Caco-2 (cell line): Measurements from ENCODE around the gene CRB2. TPM values are rescaled to one million over a fixed set of nuclear protein-coding genes. Genes with fewer than 3 reads are reported as not detected.

Experiments
- BruUV-seq: library from RNA; stranded (reverse); fragments of 400-500 nt; replicated peaks from 2 replicates; lab custom pipeline; 2021; lab: Mats Ljungman, UMichigan
- CTCF ChIA-PET: fragments of 300-600 bp; sonication (Branson Sonifier 250); formaldehyde crosslinking; loops from one replicate; lab custom pipeline; 2022; ENCODE audit warnings: antibody characterized with exemption; lab: Charles Lee
- POLR2A ChIA-PET: fragments of 300-600 bp; sonication (Branson Sonifier 250); formaldehyde crosslinking; loops from one replicate; lab custom pipeline; 2022; ENCODE audit warnings: antibody characterized with exemption; lab: Charles Lee
- DNase-seq, 2 experiments: peaks; one replicate each; pipeline versions ENCODE4 v3.0.0 to v3.0.0-alpha.2; 2020 to 2022
- H3K27me3 ChIP-seq: replicated peaks from 2 replicates; pipeline ENCODE4 v1.6.0; 2011; ENCODE audit warnings: low read length; ENCODE audit not compliant: control insufficient read depth, insufficient read depth
- H3K36me3 ChIP-seq: 2 replicates; pipeline ENCODE4 v1.5.1; 2011; ENCODE audit warnings: low read length; ENCODE audit not compliant: control insufficient read depth, insufficient read depth
- H3K4me1 ChIP-seq: fragments of 250-450 bp; sonication (Bioruptor Pico); 2 replicates; pipeline ENCODE4 v1.5.1; 2020; ENCODE audit warnings: mild to moderate bottlenecking
- H3K4me3 ChIP-seq: 2 replicates; pipeline ENCODE4 v1.5.1; 2011; ENCODE audit warnings: low read depth, mild to moderate bottlenecking, control low read depth, low read length
- H3K9me3 ChIP-seq: fragments of 250-450 bp; sonication (Bioruptor Pico); 2 replicates; pipeline ENCODE4 v1.5.1; 2020; ENCODE audit warnings: mild to moderate bottlenecking, moderate library complexity
- H3K27ac Mint-ChIP-seq: one replicate; pipeline ENCODE4 v1.8.0; 2022; ENCODE audit warnings: mixed read lengths; ENCODE audit not compliant: unreplicated experiment
- H3K27me3 Mint-ChIP-seq: one replicate; pipeline ENCODE4 v1.8.0; 2022; ENCODE audit warnings: mixed read lengths; ENCODE audit not compliant: insufficient read depth, unreplicated experiment
- H3K36me3 Mint-ChIP-seq: one replicate; pipeline ENCODE4 v1.8.0; 2022; ENCODE audit warnings: mild to moderate bottlenecking, mixed read lengths; ENCODE audit not compliant: insufficient read depth, unreplicated experiment
- H3K4me1 Mint-ChIP-seq: one replicate; pipeline ENCODE4 v1.8.0; 2022; ENCODE audit warnings: low read depth, mixed read lengths; ENCODE audit not compliant: unreplicated experiment
- H3K4me3 Mint-ChIP-seq: one replicate; pipeline ENCODE4 v1.8.0; 2022; ENCODE audit warnings: mild to moderate bottlenecking, moderate library complexity, mixed read lengths; ENCODE audit not compliant: unreplicated experiment
- H3K9me3 Mint-ChIP-seq: one replicate; pipeline ENCODE4 v1.8.0; 2022; ENCODE audit warnings: mixed read lengths; ENCODE audit not compliant: unreplicated experiment
- CTCF ChIP-seq, 2 experiments: fragments of 200-600 bp in 1 of 2; IDR thresholded peaks; 1 replicate in 1 of 2; 2 replicates in 1 of 2; pipeline versions ENCODE4 v1.5.1 to v1.8.0; 2011 to 2022; ENCODE audit warnings: antibody characterized with exemption in 1 of 2, control low read depth in 1 of 2, inconsistent platforms in 1 of 2, low read depth in 1 of 2, low read length in 1 of 2, mild to moderate bottlenecking in 1 of 2, moderate library complexity in 1 of 2; ENCODE audit not compliant: insufficient read depth in 1 of 2, severe bottlenecking in 1 of 2, unreplicated experiment in 1 of 2
- intact Hi-C: fragments of 100-400 bp; cut with micrococcal nuclease; formaldehyde crosslinking; loops from one replicate; pipeline ENCODE4 v1.10.0; 2022; ENCODE audit not compliant: unreplicated experiment
- total RNA-seq: library from RNA; stranded (reverse); gene quantifications from 2 replicates; pipeline ENCODE4 v1.2.3, GENCODE V29; 2022

Gene CRB2
- total RNA-seq, 1 experiment from 2014 or later, result 0.34 TPM

GRCh38 chr9:123402981-123403509 is 47.0 kb downstream of the CRB2 start:
- Mint-ChIP-seq H3K36me3 (peaks cover 18% of the 10 kb centered on the region), H3K27ac (no peak overlapping the region), H3K27me3 (no peaks in the 10 kb centered on the region), H3K9me3 (no peaks in the 10 kb centered on the region), H3K4me1 (no peaks in the 10 kb centered on the region), H3K4me3 (no peak overlapping the region)
- no peaks in the 10 kb centered on the region for H3K27me3 ChIP-seq
- no peak for DNase-seq
- H3K4me1 ChIP-seq, result no peaks in the 10 kb centered on the region
- TF ChIP-seq CTCF (IDR thresholded peaks at IDR 0.05; ENCODE audit: insufficient read depth in 1 of 2, low read depth in 1 of 2, low read length in 1 of 2, severe bottlenecking in 1 of 2, unreplicated experiment in 1 of 2), result no peak
- no TSS peak for BruUV-seq
- intact Hi-C loops, result loop anchor here (1.0 to 5.0 kb wide), 3 partner anchors 79 to 139 kb away; no protein-coding TSS in a partner anchor
- POLR2A ChIA-PET, result no interaction called here
- H3K36me3 ChIP-seq, result no peaks in the 10 kb centered on the region; the same call in 1 of the 2 replicates
- no peaks in the 10 kb centered on the region for H3K9me3 ChIP-seq
- H3K4me3 ChIP-seq, result no peak overlapping the region
- CTCF ChIA-PET, result no interaction called here

- ChIA-PET CTCF (no interaction called here), POLR2A (no interaction called here)
- Mint-ChIP-seq H3K36me3 (no peaks in the 10 kb centered on the region), H3K9me3 (no peaks in the 10 kb centered on the region), H3K27ac (no peak overlapping the region), H3K4me3 (no peak overlapping the region), H3K27me3 (no peaks in the 10 kb centered on the region), H3K4me1 (no peaks in the 10 kb centered on the region)
- no TSS peak for BruUV-seq
- no peak overlapping the region for H3K4me3 ChIP-seq
- TF ChIP-seq CTCF (IDR thresholded peaks at IDR 0.05; ENCODE audit: insufficient read depth in 1 of 2, low read depth in 1 of 2, low read length in 1 of 2, severe bottlenecking in 1 of 2, unreplicated experiment in 1 of 2), result no peak
- DNase-seq, result no peak
- no peaks in the 10 kb centered on the region for H3K4me1 ChIP-seq
- no peaks in the 10 kb centered on the region for H3K9me3 ChIP-seq
- intact Hi-C loops, result no loop called here
- H3K27me3 ChIP-seq, result no peaks in the 10 kb centered on the region
- no peaks in the 10 kb centered on the region for H3K36me3 ChIP-seq
Observed at GRCh38 chr9:123406016-123406415, 50.0 kb downstream of the CRB2 start.

GRCh38 chr9:123406691-123407216 is 50.8 kb downstream of the CRB2 start:
- no peaks in the 10 kb centered on the region for H3K4me1 ChIP-seq
- H3K27ac Mint-ChIP-seq, result no peak overlapping the region
- TF ChIP-seq CTCF (IDR thresholded peaks at IDR 0.05; ENCODE audit: insufficient read depth in 1 of 2, low read depth in 1 of 2, low read length in 1 of 2, severe bottlenecking in 1 of 2, unreplicated experiment in 1 of 2), result no peak
- no peak for DNase-seq
- H3K36me3 Mint-ChIP-seq, result no peaks in the 10 kb centered on the region
- no peaks in the 10 kb centered on the region for H3K27me3 Mint-ChIP-seq
- H3K36me3 ChIP-seq, result no peaks in the 10 kb centered on the region
- H3K4me1 Mint-ChIP-seq, result no peaks in the 10 kb centered on the region
- no peak overlapping the region for H3K4me3 ChIP-seq
- H3K27me3 ChIP-seq, result no peaks in the 10 kb centered on the region
- no TSS peak for BruUV-seq
- H3K4me3 Mint-ChIP-seq, result no peak overlapping the region
- CTCF ChIA-PET, result no interaction called here
- intact Hi-C loops, result no loop called here
- no peaks in the 10 kb centered on the region for H3K9me3 Mint-ChIP-seq
- H3K9me3 ChIP-seq, result no peaks in the 10 kb centered on the region
- POLR2A ChIA-PET, result no interaction called here
